ENCODE data around the gene FMNL2.

Gene FMNL2

GRCh38 chr2:152629202-152629601 is 294.2 kb downstream of the FMNL2 start:
- no peak for TF ChIP-seq CTCF (conservative IDR thresholded peaks at IDR 0.05; ENCODE audit: control insufficient read depth, insufficient read depth, low read depth, low read length)
- no peak for DNase-seq (ENCODE audit: low read depth)
- H3K4me3 ChIP-seq (ENCODE audit: control insufficient read depth, low read depth, low read length): no peak overlapping the region

GRCh38 chr2:152630466-152630865 is 295.5 kb downstream of the FMNL2 start:
- TF ChIP-seq CTCF (conservative IDR thresholded peaks at IDR 0.05; ENCODE audit: control insufficient read depth, insufficient read depth, low read depth, low read length): no peak
- DNase-seq (ENCODE audit: low read depth): no peak
- no peak overlapping the region for H3K4me3 ChIP-seq (ENCODE audit: control insufficient read depth, low read depth, low read length)

GRCh38 chr2:152632736-152633135 is 297.8 kb downstream of the FMNL2 start:
- DNase-seq (ENCODE audit: low read depth): no peak
- TF ChIP-seq CTCF (conservative IDR thresholded peaks at IDR 0.05; ENCODE audit: control insufficient read depth, insufficient read depth, low read depth, low read length): no peak

GRCh38 chr2:152635635-152636298 is 300.8 kb downstream of the FMNL2 start:
- TF ChIP-seq CTCF (conservative IDR thresholded peaks at IDR 0.05; ENCODE audit: control insufficient read depth, insufficient read depth, low read depth, low read length): peak; percentile 75
- DNase-seq (ENCODE audit: low read depth): peak; percentile 69

More at GRCh38 chr2:152632736-152633135, 297.8 kb downstream of the FMNL2 start:
- no peak overlapping the region for H3K4me3 ChIP-seq (ENCODE audit: control insufficient read depth, low read depth, low read length)

GRCh38 chr2:152637251-152637650 is 302.3 kb downstream of the FMNL2 start:
- no peak for TF ChIP-seq CTCF (conservative IDR thresholded peaks at IDR 0.05; ENCODE audit: control insufficient read depth, insufficient read depth, low read depth, low read length)
- H3K4me3 ChIP-seq (ENCODE audit: control insufficient read depth, low read depth, low read length): no peak overlapping the region
- DNase-seq (ENCODE audit: low read depth): no peak

More at GRCh38 chr2:152635635-152636298, 300.8 kb downstream of the FMNL2 start:
- H3K4me3 ChIP-seq (ENCODE audit: control insufficient read depth, low read depth, low read length): no peak overlapping the region

- TF ChIP-seq CTCF (conservative IDR thresholded peaks at IDR 0.05; ENCODE audit: control insufficient read depth, insufficient read depth, low read depth, low read length): no peak
- DNase-seq (ENCODE audit: low read depth): no peak
- H3K4me3 ChIP-seq (ENCODE audit: control insufficient read depth, low read depth, low read length): no peak overlapping the region
These were observed 303.1 kb downstream of the FMNL2 start for GRCh38 chr2:152638056-152638455.

All from fibroblast of mammary gland (primary cell).